Gastrocnemius medialis (tissue), 4 donors: ENCODE results near the gene SLC41A3. TPM values are rescaled to one million over a fixed set of nuclear protein-coding genes. Genes with fewer than 3 reads are reported as not detected.

Source experiments
- ATAC-seq, 2 donors: fragments of 150-250 bp; one replicate each; pipeline ENCODE4 v1.9.1; 2016
- DNase-seq, 2 donors: peaks; one replicate each; pipeline ENCODE4 v3.0.0-alpha.2; 2019
- H3K27ac ChIP-seq, 4 donors: fragments of 200-600 bp; sonication (generic); 1 replicate in 1 of 4; 2 replicates in 3 of 4; pipeline ENCODE4 v1.5.1; 2016 to 2018; ENCODE audit warnings: mild to moderate bottlenecking in 2 of 4, moderate library complexity in 1 of 4
- H3K27me3 ChIP-seq, 3 donors: fragments of 200-600 bp; sonication (generic) in 2 of 3; 1 replicate in 1 of 3; 2 replicates in 2 of 3; pipeline versions ENCODE4 v1.5.1 to v1.6.0; 2016 to 2019; ENCODE audit warnings: mild to moderate bottlenecking in 1 of 3, moderate library complexity in 1 of 3
- H3K36me3 ChIP-seq, 2 donors: fragments of 200-600 bp; sonication (generic) in 1 of 2; one replicate each; pipeline ENCODE4 v1.5.1; 2017 to 2018
- H3K4me1 ChIP-seq, 2 donors: fragments of 200-600 bp; sonication (generic) in 1 of 2; one replicate each; pipeline ENCODE4 v1.5.1; 2016 to 2017; ENCODE audit warnings: mild to moderate bottlenecking in 2 of 2
- H3K4me3 ChIP-seq, 4 donors: fragments of 200-600 bp; sonication (generic) in 3 of 4; 1 replicate in 1 of 4; 2 replicates in 3 of 4; pipeline ENCODE4 v1.5.1; 2016 to 2019; ENCODE audit warnings: mild to moderate bottlenecking in 2 of 4
- H3K9me3 ChIP-seq, 3 donors: fragments of 200-600 bp; sonication (generic) in 2 of 3; 1 replicate in 1 of 3; 2 replicates in 2 of 3; pipeline ENCODE4 v1.5.1; 2016 to 2019
- CTCF ChIP-seq, 5 experiments: fragments of 450-650 bp in 3 of 5; fragments of 200-600 bp in 2 of 5; sonication (generic) in 2 of 5; IDR thresholded peaks in 4 of 5; conservative IDR thresholded peaks in 1 of 5; 1 replicate in 4 of 5; 2 replicates in 1 of 5; pipeline ENCODE4 v1.5.1; 2016 to 2019; ENCODE audit warnings: antibody characterized with exemption in 5 of 5, mild to moderate bottlenecking in 3 of 5, moderate library complexity in 3 of 5
- POLR2A ChIP-seq, 2 donors: fragments of 450-650 bp; IDR thresholded peaks; one replicate each; pipeline ENCODE4 v1.6.1; 2017; ENCODE audit warnings: antibody characterized with exemption in 2 of 2, mild to moderate bottlenecking in 2 of 2, moderate library complexity in 2 of 2
- in situ Hi-C, 4 donors: fragments of 200-750 bp; cut with MboI; loops; one replicate each; pipeline versions ENCODE4 v1.15.0 to v1.8.0; 2017; ENCODE audit warnings: low sequenced_read_pairs in 4 of 4
- intact Hi-C: fragments of 100-400 bp; cut with DNase I; formaldehyde crosslinking; loops from one replicate; pipeline ENCODE4 v1.15.1; 2023; ENCODE audit warnings: low total_unique reads
- total RNA-seq, 4 donors: library from RNA; depleted of rRNA; stranded (reverse); fragments of >200 nt; gene quantifications; one replicate each; pipeline versions ENCODE4 v1.1.0 to v1.2.3, GENCODE V29; 2016

The SLC41A3 gene
- total RNA-seq, 4 donors from 2014 or later: 43.1 to 76.2 (median 56.7) TPM

GRCh38 chr3:126118591-126118990 lies 34.7 kb upstream of the SLC41A3 start:
- intact Hi-C loops: no loop called here
- in situ Hi-C loops: no loop called here
- Histone ChIP-seq H3K4me3 (no peak overlapping the region), H3K9me3 (no peaks in the 10 kb centered on the region), H3K27me3 (no peaks in the 10 kb centered on the region), H3K27ac (peak overlapping the region; percentile 73 to 78 (median 75)), H3K36me3 (no peaks in the 10 kb centered on the region), H3K4me1 (peaks cover 8 to 12% of the 10 kb centered on the region in 2 donors)
- TF ChIP-seq POLR2A (IDR thresholded peaks at IDR 0.05) (no peak), CTCF (IDR thresholded peaks at IDR 0.05 in 4 of 5, conservative IDR thresholded peaks at IDR 0.05 in 1 of 5) (no peak)
- DNase-seq (peak in 1 of 2 donors; percentile 14), ATAC-seq (no peak)

- Histone ChIP-seq H3K27ac (peak overlapping the region in 3 of 4 donors; percentile 28 to 75 (median 73)), H3K4me1 (peaks cover 8 to 12% of the 10 kb centered on the region in 2 donors), H3K36me3 (no peaks in the 10 kb centered on the region), H3K27me3 (no peaks in the 10 kb centered on the region), H3K9me3 (no peaks in the 10 kb centered on the region), H3K4me3 (no peak overlapping the region)
- in situ Hi-C loops (no loop called here), intact Hi-C loops (no loop called here)
- no peak for ATAC-seq
- peak in 1 of 2 donors; percentile 8 for DNase-seq
- no peak for TF ChIP-seq CTCF (IDR thresholded peaks at IDR 0.05 in 4 of 5, conservative IDR thresholded peaks at IDR 0.05 in 1 of 5)
- TF ChIP-seq POLR2A (IDR thresholded peaks at IDR 0.05): no peak
These were observed 33.9 kb upstream of the SLC41A3 start for GRCh38 chr3:126117786-126118185.

- no peak for ATAC-seq
- in situ Hi-C loops: no loop called here
- TF ChIP-seq CTCF (IDR thresholded peaks at IDR 0.05 in 4 of 5, conservative IDR thresholded peaks at IDR 0.05 in 1 of 5): no peak
- no peak for TF ChIP-seq POLR2A (IDR thresholded peaks at IDR 0.05)
These were observed 33.3 kb upstream of the SLC41A3 start for GRCh38 chr3:126117212-126117611.

GRCh38 chr3:126116526-126116925 lies 32.6 kb upstream of the SLC41A3 start:
- intact Hi-C loops: no loop called here
- peak in 1 of 2 donors; percentile 7 for DNase-seq
- Histone ChIP-seq H3K27ac (no peak overlapping the region), H3K9me3 (no peaks in the 10 kb centered on the region), H3K27me3 (no peaks in the 10 kb centered on the region), H3K36me3 (no peaks in the 10 kb centered on the region), H3K4me3 (no peak overlapping the region), H3K4me1 (peaks cover 8 to 12% of the 10 kb centered on the region in 2 donors)
- ATAC-seq: no peak
- in situ Hi-C loops: no loop called here
- no peak for TF ChIP-seq POLR2A (IDR thresholded peaks at IDR 0.05)
- no peak for TF ChIP-seq CTCF (IDR thresholded peaks at IDR 0.05 in 4 of 5, conservative IDR thresholded peaks at IDR 0.05 in 1 of 5)

More at GRCh38 chr3:126117212-126117611, 33.3 kb upstream of the SLC41A3 start:
- H3K27ac ChIP-seq: no peak overlapping the region
- H3K9me3 ChIP-seq: no peaks in the 10 kb centered on the region
- intact Hi-C loops: no loop called here
- DNase-seq: peak in 1 of 2 donors; percentile 1
- peaks cover 8 to 12% of the 10 kb centered on the region in 2 donors for H3K4me1 ChIP-seq
- H3K27me3 ChIP-seq: no peaks in the 10 kb centered on the region
- no peaks in the 10 kb centered on the region for H3K36me3 ChIP-seq
- no peak overlapping the region for H3K4me3 ChIP-seq
